Measurements from ENCODE around the gene RPS25.
"Not testable (repeated sequence)": the region's sequence is repeated elsewhere in the genome, so short reads cannot be mapped to it uniquely, and the experiment has no call there.

The RPS25 gene

DNA sequence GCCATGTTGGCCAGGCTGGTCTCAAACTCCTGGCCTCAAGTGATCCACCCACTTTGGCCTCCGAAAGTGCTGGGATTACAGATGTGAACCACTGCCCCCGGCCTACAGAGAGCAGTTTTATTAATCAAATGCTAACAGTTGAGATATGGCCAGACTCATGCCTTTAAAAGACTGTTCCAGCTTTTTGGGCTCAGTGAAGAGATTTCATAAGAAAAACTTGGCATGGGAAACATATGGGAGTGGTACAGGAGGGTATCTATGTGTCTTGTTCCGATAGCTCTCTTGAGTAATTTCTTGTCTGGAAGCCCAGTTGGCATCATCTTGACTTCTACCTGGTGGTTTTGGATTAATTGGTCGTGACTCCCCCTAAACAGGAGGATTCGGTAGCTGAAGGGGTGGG is 20.7 kb upstream of the RPS25 start:
- no peak for DNase-seq (ENCODE audit: low read depth)

DNA sequence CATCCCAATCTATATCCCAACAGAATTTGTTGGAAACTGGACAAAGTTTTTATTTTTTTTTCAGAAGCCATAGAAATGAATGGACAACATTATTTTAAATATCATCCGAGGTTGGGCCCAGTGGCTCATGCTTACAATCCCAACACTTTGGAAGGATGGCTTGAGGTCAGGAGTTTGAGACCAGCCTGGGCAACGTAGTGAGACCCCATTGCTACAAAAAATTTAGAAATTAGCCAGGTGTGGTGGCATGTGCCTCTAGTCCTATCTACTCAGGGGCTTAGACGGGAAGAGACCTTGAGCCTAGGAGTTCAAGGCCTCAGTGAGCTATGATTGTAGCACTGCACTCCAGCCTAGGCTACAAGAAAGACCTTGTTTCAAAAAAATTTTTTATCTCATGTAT is 16.7 kb upstream of the RPS25 start:
- no peak for DNase-seq (ENCODE audit: low read depth)

DNA sequence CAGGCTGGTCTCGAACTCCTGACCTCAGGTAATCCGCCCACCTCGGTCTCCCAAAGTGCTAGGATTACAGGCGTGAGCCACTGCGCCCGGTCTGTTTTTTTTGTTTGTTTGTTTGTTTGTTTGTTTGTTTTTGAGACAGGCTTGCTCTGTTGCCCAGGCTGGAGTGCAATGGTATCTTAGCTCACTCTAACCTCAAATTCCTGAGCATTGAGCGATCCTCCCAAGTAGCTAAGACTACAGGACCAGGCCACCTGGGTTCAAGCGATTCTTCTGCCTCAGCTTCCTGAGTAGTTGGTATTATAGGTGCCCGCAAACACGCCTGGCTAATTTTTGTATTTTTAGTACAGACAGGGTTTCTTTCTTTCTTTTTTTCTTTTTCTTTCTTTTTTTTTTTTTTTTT is 15.3 kb upstream of the RPS25 start:
- not testable (repeated sequence) for DNase-seq (ENCODE audit: low read depth)

DNA sequence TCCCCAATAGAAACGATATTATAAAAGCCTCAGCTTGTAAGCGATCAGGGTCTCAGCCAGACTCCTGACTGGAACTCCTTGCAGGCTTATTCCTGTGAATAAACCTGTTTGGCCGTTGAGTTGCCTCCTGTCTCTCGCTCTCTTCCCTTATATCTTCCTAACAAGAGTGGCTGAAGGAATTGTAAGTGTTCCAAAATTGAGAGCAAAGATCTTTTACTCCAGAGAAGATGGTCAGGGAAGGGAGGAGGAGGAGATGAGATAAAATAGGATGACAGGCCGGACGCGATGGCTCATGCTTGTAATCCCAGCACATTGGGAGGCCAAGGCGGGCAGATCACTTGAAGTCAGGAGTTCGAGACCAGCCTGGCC is 13.8 kb upstream of the RPS25 start:
- DNase-seq (ENCODE audit: low read depth), result no peak

DNA sequence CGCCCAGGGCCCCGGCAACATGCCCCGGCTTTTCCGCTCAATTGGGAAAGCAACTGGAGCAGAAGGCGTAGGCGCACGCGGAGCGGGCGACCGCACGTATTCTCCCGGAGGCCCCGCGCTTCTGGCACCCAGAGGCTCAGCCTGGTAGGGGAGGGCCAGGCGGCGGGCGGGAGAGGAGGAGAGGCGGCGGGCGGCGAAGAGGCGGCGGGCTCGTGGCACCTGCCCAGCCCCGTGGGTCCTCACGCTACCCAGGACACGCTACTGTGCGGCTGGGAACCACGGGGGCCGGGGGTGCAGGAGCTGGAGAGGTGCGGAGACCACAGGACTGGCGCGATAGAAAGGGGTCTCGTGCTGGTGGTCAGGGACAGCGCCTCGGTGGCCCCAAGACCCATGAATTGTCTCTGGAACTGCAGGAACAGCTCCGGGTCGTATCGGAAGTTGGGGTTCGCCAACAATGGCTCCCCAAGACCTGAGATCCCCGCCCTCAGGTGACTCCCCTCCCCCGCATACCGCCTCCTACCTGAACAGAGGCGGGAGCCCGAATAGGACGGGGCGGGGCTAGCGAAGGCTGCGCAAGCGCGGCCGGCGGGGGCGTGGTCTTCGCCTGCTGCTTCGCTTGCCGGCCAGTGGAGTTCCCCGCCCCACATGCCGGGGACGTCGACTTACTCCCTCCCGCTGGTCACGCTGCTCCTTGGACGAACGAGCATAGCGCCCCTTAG is 12.3 kb upstream of the RPS25 start, which contains the start of gene SLC37A4:
SLC37A4 (minus strand) TSS at position 549 of the 719 bp plus-strand sequence.
- DNase-seq (ENCODE audit: low read depth), result peak; percentile 94

DNA sequence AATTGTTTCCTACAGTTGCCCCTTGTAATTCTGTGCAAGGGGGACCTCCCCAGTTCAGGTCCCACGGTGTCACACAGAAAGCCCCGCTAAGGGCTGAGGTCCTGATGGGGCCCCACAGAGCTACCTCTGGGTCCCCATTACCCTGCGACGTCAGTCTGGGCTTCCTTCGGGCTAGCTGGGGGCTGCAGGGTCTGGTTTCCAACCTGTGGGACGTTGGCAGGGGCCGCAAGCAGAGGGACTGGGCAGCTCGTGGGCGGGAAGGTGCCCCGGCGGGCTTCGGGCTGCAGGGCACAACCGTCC is 11.8 kb upstream of the RPS25 start:
- DNase-seq (ENCODE audit: low read depth), result no peak

DNA sequence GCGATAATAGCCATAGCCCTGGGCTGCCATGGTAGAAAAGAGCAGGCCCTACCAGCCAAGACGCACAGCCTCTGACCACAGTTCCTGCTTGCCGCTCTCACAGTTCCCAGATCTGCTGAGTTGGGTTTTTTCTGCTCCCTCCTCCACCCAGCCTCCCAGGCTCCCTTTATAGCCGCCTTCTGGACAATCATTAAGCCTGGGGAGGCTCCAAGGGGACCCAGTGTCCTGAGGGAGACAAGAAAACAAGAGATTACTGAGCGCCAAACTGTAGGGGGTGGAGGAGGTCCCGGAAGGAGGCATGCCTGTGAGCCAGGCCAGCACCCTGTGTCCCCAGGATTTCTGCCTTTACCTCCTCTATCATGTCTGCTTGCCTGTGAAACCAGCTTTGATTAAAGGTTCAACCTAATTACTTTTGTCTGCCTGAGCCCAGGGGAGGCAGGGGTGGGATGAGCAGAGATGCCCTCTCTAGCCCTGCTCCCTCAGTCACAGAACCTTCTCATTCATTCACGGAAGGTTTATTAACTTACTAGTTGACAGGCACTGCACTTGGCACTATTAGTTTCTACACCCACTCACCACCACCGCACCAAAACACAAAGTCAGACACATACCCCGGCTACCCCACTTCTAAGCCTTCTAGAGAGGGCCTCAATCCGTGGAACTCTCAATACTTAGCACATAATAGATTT is 11.3 kb upstream of the RPS25 start:
- DNase-seq (ENCODE audit: low read depth), result no peak

DNA sequence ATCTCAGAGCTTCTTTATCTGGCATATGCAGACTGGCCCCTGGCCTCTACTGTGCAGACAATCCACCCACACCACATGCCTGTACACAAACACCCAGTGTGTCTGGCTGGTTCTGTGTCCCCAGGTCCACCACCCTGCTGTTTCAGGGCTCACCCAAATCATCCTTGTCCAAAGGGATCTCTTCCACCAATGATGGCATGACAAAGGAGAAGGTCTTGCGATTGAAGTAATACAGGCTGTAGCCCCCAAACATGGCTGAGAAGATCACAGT is 10.9 kb upstream of the RPS25 start:
- DNase-seq (ENCODE audit: low read depth), result no peak

DNA sequence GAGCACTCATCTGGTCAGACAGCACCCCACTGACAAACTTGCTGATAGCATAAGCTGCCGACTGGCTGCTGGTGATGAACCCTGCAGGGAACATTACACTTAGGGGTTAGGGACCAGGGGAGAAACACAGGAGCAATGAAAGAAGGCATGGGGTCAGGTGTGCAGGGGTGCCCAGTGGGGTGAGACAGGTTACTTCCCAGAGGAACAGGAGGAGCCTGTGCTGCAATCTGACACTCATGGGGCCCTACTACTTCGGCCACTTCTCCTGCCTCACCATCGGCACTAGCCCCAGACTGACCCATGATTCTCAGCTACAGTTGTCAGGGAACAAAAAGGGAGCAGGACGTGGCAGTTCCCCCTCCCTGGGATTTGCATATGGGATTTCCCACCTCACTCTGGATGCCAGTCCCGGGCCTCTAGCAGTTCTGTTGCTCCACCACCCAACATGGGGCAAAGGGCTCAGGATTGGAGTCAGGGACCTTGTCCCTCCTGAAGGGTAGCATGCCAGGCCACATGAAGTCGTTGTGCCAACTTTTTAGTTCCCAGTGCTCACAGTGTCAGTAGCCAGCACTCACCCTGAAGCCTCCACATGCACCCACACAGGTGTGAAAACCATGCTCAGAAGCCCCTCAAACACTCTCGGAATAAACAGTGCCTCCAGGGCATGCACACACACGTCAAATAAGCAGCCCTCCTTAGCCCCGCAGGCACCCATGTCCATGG is 10.4 kb upstream of the RPS25 start:
- no peak for DNase-seq (ENCODE audit: low read depth)

DNA sequence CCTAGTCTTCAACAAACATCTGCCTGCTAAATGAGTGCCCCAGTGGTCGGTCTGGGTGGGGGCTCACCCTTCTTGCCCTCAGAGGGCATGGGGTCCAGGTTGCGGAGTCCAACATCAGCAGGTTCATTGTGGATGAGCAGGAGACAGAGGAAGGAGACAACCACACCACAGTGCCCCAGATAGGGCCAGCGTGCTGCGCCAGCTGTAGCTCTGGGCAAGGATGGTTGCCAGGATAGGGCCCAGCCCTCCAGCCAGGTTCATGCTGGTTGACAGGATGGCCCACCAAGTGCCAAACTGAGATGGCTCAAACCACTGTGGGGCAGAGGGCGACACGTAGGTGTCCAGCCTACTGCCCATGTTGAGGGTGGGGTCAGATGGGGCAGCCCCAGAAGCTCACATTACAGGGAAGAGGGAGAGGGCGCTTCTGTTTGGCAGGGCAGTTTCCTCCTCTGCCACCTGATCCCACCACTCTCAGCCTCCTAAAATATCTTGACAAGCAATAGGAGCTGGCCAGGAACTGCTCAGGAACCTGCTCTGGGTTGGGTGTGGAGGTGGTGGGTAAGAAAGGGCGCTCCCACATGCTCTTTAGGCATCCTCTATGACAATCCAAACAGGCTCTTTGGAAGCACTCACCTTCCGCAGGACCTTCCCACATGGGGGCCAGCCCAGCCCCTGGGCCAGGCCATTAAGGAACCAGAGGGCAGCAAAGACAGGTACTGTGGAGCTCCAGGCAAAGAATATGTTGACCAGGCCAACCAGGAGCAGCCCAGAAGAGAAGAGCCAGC is 9.6 kb upstream of the RPS25 start:
- DNase-seq (ENCODE audit: low read depth), result no peak

DNA sequence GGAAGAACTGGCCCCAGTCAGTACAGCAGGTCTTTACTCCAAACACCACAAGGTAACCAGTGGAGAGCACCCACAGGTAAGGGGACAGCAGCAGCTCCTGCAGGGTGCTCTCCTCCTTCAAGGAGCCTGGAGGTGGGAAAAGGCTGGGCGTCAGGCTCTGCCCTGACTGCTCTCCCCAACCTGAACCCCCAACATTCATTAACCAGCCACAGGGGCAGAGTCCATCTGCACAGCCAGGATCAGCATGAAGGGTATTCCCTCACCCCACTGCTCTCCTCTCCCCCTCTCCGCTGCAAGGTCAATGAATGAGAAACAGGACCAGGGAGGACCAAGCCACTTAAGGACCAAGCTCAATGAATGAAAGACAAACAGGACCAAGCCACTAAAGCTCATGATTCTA is 8.8 kb upstream of the RPS25 start:
- DNase-seq (ENCODE audit: low read depth), result no peak

DNA sequence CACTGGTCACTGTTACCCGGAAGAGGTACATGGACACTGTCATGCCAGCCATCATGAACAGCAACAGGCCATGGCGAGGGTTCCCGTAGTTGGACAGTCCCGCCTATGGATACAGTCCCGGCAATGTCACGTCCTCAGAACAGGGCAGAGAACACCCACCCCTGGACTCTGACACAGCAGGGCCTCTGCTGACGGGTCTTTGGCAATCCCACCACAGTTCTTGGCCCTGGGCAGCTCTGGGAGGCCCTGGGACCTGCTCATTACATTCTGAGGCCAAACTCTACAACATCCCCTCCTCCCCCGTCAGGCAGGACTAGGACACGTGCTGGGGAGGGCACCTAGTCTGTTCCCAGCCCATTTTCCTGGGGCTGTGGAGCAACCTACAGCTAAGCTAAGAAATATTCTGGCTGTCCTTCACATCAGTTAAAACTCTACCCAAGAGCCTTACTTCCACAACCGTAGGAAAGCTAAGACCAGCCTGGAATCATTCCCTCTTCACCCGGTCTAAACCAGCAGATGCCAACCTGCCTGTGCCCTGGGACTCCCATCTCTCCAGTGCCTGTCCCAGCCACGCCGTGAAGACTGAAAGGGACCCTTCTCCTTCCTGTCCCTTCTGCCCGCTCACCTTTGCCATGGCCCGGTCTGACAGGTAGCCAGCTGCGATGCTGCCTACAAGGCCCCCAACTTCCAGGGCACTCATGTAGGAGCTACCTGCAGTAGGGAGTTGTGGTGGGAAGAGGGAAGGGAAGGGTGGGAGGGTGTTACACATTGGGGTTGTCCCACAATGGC is 8.0 kb upstream of the RPS25 start:
- no peak for DNase-seq (ENCODE audit: low read depth)

DNA sequence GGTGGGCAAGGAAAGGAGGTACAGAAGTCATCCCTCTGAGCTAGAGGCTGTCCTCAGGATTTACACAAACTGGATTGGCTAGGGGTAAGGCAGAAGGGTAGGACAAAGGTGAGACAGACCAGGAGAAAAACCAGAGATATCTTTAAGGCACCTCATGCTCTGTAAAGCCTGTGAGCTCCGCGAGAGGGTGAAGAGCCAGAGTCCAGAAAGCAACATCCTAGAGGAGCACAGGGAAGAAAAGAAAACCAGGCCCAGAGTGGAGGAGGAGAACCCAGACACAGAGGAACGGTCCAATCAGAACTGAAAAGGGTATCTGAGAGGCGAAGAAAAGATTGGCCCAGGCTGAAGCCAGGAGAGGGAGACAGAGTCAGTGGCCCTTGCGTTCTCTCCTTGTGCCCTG is 7.4 kb upstream of the RPS25 start:
- no peak for DNase-seq (ENCODE audit: low read depth)

DNA sequence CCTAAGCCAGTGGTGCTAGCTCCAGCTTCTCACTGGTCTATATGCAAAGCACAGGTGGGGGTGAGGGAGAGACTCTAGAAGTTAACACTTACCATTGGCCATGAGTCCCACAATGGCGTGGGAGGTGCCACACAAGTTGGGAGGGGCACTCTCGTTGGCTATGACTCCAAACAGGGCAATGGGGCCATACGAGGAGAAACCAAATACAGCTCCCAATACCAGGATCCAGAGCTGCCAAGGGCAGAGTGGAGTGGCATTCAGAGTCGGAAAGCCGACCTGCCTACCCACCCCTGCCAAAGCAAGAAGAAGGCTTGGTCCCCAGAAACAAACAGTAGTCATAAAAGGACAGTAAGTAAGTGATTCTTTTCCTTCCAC is 6.9 kb upstream of the RPS25 start:
- DNase-seq (ENCODE audit: low read depth), result no peak

DNA sequence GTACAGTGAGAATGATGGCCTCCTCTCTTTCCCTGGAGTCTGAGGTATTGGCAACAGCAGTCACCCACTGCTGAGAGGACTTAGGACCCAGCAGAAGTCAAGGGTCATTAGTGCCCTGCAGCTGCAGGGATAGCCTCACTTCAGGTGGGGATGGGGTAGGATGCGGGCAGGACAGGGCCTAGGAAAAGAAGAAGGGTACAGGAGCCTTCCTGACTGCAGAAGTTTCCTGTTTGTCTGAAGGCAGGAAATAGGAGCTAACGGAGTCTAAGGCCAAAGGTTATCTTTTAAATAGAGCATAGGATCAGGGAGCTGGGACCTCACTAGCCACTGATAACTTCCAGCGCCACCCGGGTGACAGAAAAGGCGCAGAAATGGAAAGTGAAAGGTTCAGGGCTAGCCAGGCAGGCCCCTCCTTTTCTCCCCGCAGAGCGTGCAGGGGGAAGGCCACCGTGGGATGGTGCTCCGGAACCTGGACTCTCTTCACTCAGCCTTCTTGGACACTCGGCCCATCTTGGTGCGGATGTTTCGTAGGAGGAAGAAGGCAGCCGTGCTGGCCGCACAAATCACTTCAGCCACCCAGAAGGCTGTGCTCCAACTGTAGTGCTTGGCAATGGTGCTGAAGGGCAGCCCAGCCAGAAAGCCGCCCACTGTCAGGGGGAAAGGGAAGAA is 6.4 kb upstream of the RPS25 start:
- DNase-seq (ENCODE audit: low read depth), result no peak

DNA sequence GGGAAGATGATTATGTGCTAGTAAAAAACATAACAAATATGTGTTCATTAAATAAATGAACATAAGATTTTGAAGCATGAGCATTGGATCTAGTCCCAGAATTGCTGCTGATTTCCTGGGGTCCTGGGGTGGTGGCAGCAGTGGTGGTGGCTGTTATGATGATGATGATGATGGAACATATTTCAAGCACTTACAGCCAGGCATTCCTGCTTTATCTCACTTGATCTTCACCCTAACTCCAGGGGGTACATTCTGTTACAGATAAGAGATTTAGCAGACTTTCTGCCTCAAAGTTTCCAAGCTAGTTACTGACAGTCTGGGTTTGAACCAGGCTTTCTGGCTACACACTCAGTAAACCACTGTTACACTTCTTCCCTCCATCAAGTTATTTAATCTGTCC is 5.6 kb upstream of the RPS25 start:
- DNase-seq (ENCODE audit: low read depth), result no peak

DNA sequence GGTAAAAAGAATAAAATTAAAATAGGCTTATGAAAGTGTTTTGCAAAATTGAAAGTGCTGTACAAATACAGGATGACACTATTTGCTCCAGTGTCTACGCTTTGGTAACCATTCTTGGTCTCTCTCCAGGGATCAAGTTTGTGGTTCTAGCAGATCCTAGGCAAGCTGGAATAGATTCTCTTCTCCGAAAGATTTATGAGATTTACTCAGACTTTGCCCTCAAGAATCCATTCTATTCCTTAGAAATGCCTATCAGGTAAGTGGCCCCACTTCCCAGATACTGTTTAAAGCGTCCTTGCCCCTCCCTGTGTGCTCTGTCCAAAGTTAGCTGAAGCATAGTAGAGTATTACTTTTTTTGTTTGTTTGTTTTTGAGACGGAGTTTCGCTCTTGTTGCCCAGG is 3.5 kb upstream of the RPS25 start:
- no peak for DNase-seq (ENCODE audit: low read depth)

DNA sequence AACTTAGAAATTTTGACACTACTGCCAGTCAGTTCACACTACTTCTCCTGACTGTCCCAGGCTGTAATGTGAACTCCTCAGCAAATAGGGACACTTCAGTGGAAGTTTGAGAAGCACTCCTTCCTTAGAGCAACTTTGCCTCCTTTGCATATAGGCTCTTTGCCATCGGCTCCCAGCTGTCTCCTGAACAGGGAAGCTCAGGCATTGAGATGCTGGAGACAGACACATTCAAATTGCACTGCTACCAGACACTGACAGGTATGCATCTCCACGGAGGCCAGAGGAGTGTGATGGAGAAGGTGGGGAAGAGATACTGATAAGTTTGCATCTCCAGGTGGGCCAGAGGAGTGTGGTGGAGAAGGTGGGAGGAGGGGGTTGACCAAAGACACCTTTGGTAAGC is 1.9 kb upstream of the RPS25 start:
- DNase-seq (ENCODE audit: low read depth), result no peak

DNA sequence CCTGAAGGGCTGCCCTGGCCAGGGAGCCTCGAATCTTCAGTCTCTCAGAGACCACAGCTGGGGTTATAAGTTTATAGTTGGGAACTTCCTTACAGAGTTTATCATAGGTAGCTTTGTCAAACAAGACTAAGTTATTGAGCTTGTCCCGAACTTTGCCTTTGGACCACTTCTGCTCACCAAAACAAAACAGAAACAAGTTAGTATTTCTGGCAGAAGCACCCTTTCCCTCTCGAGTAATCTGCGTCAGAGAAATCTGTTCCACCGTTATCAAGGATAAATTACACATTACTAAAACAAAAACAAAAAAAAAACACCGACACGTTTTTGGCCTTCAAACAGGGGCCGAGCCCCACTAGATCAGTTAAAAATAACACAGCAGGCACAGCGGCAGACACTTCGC is 766 bp downstream of the RPS25 start:
- DNase-seq (ENCODE audit: low read depth), result not testable (repeated sequence)

DNA sequence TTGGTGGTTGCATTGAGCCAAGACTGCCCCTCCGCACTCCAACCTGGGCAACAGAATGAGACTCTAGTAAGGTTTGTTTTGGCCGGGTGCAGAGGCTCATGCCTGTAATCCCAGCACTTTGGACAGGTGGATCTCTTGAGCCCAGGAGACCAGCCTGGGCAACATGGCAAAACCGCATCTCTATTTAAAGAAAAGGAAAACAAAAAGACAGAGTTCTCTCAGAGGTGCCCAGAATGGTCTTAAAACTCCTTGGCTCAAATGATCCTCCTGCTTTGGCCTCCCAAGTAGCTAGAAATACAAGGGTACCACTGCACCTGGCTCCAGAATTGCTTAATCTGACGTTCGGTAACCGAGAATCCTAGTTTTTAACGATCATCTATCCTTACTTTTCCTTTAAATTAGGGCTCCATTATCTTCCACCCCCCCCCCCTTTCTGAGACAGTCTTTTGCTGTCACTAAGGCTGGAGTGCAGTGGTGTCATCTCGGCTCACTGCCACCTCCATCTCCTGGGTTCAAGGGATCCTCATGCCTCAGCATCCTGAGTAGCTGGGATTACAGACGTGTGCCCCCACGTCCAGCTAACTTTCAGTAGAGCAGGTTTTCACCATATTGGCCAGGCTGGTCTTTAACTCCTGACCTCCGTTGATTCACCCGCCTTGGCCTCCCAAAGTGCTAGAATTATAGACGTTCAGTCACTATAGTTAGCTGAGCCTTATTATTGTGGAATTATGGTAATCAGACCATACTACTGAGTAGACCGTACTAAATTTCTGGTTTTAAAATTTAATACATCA is 1.7 kb downstream of the RPS25 start:
- DNase-seq (ENCODE audit: low read depth), result no peak

DNA sequence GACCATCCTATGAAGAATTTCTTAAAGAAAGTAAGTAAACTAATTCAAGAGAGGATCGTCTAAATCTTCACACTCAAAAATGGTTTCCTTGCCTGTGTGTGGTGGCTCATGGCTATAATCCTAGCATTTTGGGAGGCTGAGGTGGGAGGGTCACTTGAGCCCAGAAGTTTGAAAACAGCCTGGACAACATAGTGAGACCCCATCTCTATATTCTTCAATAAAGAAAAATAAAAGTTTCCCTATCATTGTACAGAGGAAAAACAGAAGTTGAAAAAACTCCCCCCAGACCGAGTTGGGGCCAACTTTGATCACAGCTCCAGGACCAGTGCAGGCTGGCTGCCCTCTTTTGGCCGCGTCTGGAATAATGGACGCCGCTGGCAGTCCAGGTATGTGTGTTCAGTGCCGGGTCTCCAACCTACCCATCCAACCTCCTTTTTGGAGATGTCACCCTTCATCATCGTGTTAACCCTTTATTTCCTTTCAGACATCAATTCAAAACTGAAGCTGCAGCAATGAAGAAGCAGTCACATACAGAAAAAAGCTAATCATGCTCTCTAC is 3.0 kb downstream of the RPS25 start:
- no peak for DNase-seq (ENCODE audit: low read depth)

Data from stromal cell of bone marrow (primary cell).